A549 (cell line): ENCODE measurements around the gene CNTNAP2. TPM values are rescaled to one million over a fixed set of nuclear protein-coding genes. Genes with fewer than 3 reads are reported as not detected.

ENCODE experiments used
- ATAC-seq, 2 experiments: fragments of 200-7000 bp in 1 of 2; fragments of >200 bp in 1 of 2; cut with Nextera tagmentation in 1 of 2; cut with Tn5 transposase in 1 of 2; 3 replicates each; pipeline versions ENCODE4 v1.8.0 to v1.9.1; 2018 to 2020; ENCODE audit warnings: mild to moderate bottlenecking in 1 of 2, moderate library complexity in 1 of 2
- CTCF ChIA-PET: fragments of 300-600 bp; sonication (Branson Sonifier 250); formaldehyde crosslinking; extraction: SDS; loops from one replicate; lab custom pipeline; 2021; ENCODE audit warnings: antibody characterized with exemption, inconsistent platforms; lab: Yijun Ruan, JAX
- POLR2A ChIA-PET: fragments of 350-600 bp; formaldehyde crosslinking; extraction: SDS; loops from one replicate; lab custom pipeline; 2021; ENCODE audit warnings: antibody characterized with exemption, inconsistent platforms; lab: Yijun Ruan, JAX
- DNase-seq, 2 experiments: peaks; one replicate each; pipeline versions ENCODE4 v3.0.0 to v3.0.0-alpha.2; 2011 to 2016; ENCODE audit warnings: low read depth in 1 of 2, low spot score in 1 of 2
- FAIRE-seq: peaks from 2 replicates; lab custom pipeline; 2011; peaks lifted over from hg19 to GRCh38; lab: Jason Lieb, UNC
- H3K27ac ChIP-seq, 2 experiments: fragments of >200 bp; sonication (Bioruptor Twin); formaldehyde crosslinking; 3 replicates each; pipeline ENCODE4 v1.5.1; 2016 to 2017
- H3K4me1 ChIP-seq: fragments of >200 bp; sonication (Bioruptor Twin); formaldehyde crosslinking; 3 replicates; pipeline ENCODE4 v1.6.1; 2016
- H3K4me2 ChIP-seq: fragments of >200 bp; sonication (Bioruptor Twin); formaldehyde crosslinking; 3 replicates; pipeline ENCODE4 v1.6.1; 2016
- H3K4me3 ChIP-seq: fragments of >200 bp; sonication (Bioruptor Twin); formaldehyde crosslinking; 3 replicates; pipeline ENCODE4 v1.5.1; 2016
- H3K9me3 ChIP-seq: fragments of >200 bp; sonication (Bioruptor Twin); formaldehyde crosslinking; 3 replicates; pipeline ENCODE4 v1.6.1; 2016
- CBX2 ChIP-seq: fragments of 200-600 bp; sonication (generic); IDR thresholded peaks from 2 replicates; pipeline ENCODE4 v1.6.1; 2016; ENCODE audit warnings: low read depth, mild to moderate bottlenecking, borderline replicate concordance
- CEBPB ChIP-seq, 2 experiments: fragments of >200 bp in 1 of 2; sonication (Bioruptor Twin) in 1 of 2; formaldehyde crosslinking in 1 of 2; IDR thresholded peaks; 2 replicates each; pipeline ENCODE4 v1.6.1; 2012 to 2016
- CHD2 ChIP-seq: fragments of 150-350 bp; IDR thresholded peaks from 2 replicates; pipeline ENCODE4 v1.6.1; 2014; ENCODE audit warnings: low read length; ENCODE audit not compliant: partially characterized antibody
- EHMT2 ChIP-seq: fragments of 200-600 bp; sonication (generic); IDR thresholded peaks from 2 replicates; pipeline ENCODE4 v1.6.1; 2016; ENCODE audit warnings: antibody characterized with exemption, low read depth, mild to moderate bottlenecking, moderate library complexity
- EP300 ChIP-seq, 2 experiments: fragments of >200 bp; sonication (Bioruptor Twin); formaldehyde crosslinking; IDR thresholded peaks; 2 replicates in 1 of 2; 3 replicates in 1 of 2; pipeline ENCODE4 v1.6.1; 2016 to 2017
- FOSL2 ChIP-seq, 2 experiments: fragments of 450-650 bp in 1 of 2; fragments of >200 bp in 1 of 2; sonication (Bioruptor Twin) in 1 of 2; formaldehyde crosslinking; IDR thresholded peaks; 2 replicates each; pipeline versions ENCODE4 v1.5.0 to v1.6.1; 2016 to 2020; ENCODE audit warnings: mild to moderate bottlenecking in 1 of 2, moderate library complexity in 1 of 2
- GATA3 ChIP-seq: IDR thresholded peaks from 2 replicates; pipeline ENCODE4 v1.6.1; 2012; ENCODE audit warnings: borderline replicate concordance
- HDAC2 ChIP-seq: fragments of 200-600 bp; sonication (generic); IDR thresholded peaks from 2 replicates; pipeline ENCODE4 v1.6.1; 2016
- HOXA7 ChIP-seq: fragments of 250-450 bp; sonication (Bioruptor Pico); IDR thresholded peaks from 2 replicates; pipeline ENCODE4 v1.5.0; 2020; ENCODE audit warnings: mild to moderate bottlenecking, moderate library complexity
- JUN ChIP-seq, 2 experiments: fragments of >200 bp; sonication (Bioruptor Twin); formaldehyde crosslinking; IDR thresholded peaks; 2 replicates in 1 of 2; 3 replicates in 1 of 2; pipeline ENCODE4 v1.6.1; 2016 to 2017
- JUNB ChIP-seq: fragments of >200 bp; sonication (Bioruptor Twin); formaldehyde crosslinking; IDR thresholded peaks from 2 replicates; pipeline ENCODE4 v1.6.1; 2016
- KDM1A ChIP-seq: fragments of 200-600 bp; sonication (generic); IDR thresholded peaks from 2 replicates; pipeline ENCODE4 v1.6.1; 2016; ENCODE audit warnings: low read depth, mild to moderate bottlenecking
- MYC ChIP-seq: IDR thresholded peaks from 2 replicates; pipeline ENCODE4 v1.6.1; 2012; ENCODE audit warnings: mild to moderate bottlenecking, inconsistent platforms, low read length, improper control_type of control experiment, borderline replicate concordance
- NPAS2 ChIP-seq: fragments of 250-450 bp; sonication (Bioruptor Pico); IDR thresholded peaks from 2 replicates; pipeline ENCODE4 v1.8.0; 2022; ENCODE audit warnings: mild to moderate bottlenecking, moderate library complexity, borderline replicate concordance
- PHF8 ChIP-seq: fragments of 200-600 bp; sonication (generic); IDR thresholded peaks from 2 replicates; pipeline ENCODE4 v1.6.1; 2016; ENCODE audit warnings: low read depth, mild to moderate bottlenecking, antibody characterized with exemption, moderate library complexity, borderline replicate concordance
- POLR2A ChIP-seq: IDR thresholded peaks from 2 replicates; pipeline ENCODE4 v1.6.1; 2012; ENCODE audit warnings: mild to moderate bottlenecking, low read length
- RAD21 ChIP-seq, 2 experiments: fragments of >200 bp in 1 of 2; sonication (Bioruptor Twin) in 1 of 2; formaldehyde crosslinking in 1 of 2; IDR thresholded peaks in 1 of 2; conservative IDR thresholded peaks in 1 of 2; 2 replicates in 1 of 2; 3 replicates in 1 of 2; pipeline ENCODE4 v1.6.1; 2012 to 2018; ENCODE audit warnings: inconsistent platforms in 1 of 2
- RNF2 ChIP-seq: fragments of 200-600 bp; sonication (generic); IDR thresholded peaks from 2 replicates; pipeline ENCODE4 v1.6.1; 2016; ENCODE audit warnings: low read depth, mild to moderate bottlenecking, antibody characterized with exemption, moderate library complexity, borderline replicate concordance
- SMC3 ChIP-seq: fragments of >200 bp; sonication (Bioruptor Twin); formaldehyde crosslinking; IDR thresholded peaks from 3 replicates; pipeline ENCODE4 v1.6.1; 2018; ENCODE audit warnings: inconsistent platforms
- ZC3H11A ChIP-seq: fragments of 450-650 bp; IDR thresholded peaks from 2 replicates; pipeline ENCODE4 v1.6.1; 2014; ENCODE audit warnings: antibody characterized with exemption, mild to moderate bottlenecking
- ZFP36 ChIP-seq: fragments of 450-650 bp; IDR thresholded peaks from 2 replicates; pipeline ENCODE4 v1.6.1; 2014; ENCODE audit warnings: borderline replicate concordance; ENCODE audit not compliant: partially characterized antibody
- ZNF302 ChIP-seq: fragments of 250-450 bp; sonication (Bioruptor Pico); IDR thresholded peaks from 2 replicates; pipeline ENCODE4 v1.9.0; 2021; ENCODE audit warnings: inconsistent platforms, mild to moderate bottlenecking, moderate library complexity
- ZSCAN20 ChIP-seq: fragments of 250-450 bp; sonication (Bioruptor Pico); IDR thresholded peaks from 2 replicates; pipeline ENCODE4 v1.8.0; 2022; ENCODE audit warnings: mild to moderate bottlenecking, moderate library complexity
- WGBS: methylation state at CpG from one replicate; pipeline ENCODE4 v1.1.6; 2017; ENCODE audit errors: missing lambda C conversion rate; 5-methylcytosine and 5-hydroxymethylcytosine counted together
- polyA plus RNA-seq, 4 experiments: library from polyadenylated mRNA; depleted of rRNA in 3 of 4; stranded (reverse); fragments of >200 nt; fragmentation: RNase III in 1 of 4; extraction: RNeasy Plus Mini Kit Qiagen cat#74134 plus additional on column Dnase treatment in 1 of 4; gene quantifications; 2 replicates in 3 of 4; 3 replicates in 1 of 4; pipeline ENCODE4 v1.2.3, GENCODE V29; 2011 to 2017
- TF ChIP-seq, protein P1 (sequence below): IDR thresholded peaks from 2 replicates; pipeline ENCODE4 v1.6.1; 2012
- TF ChIP-seq, protein P2 (sequence below): fragments of >200 bp; sonication (Bioruptor Twin); formaldehyde crosslinking; IDR thresholded peaks from 3 replicates; pipeline ENCODE4 v1.6.1; 2016
- TF ChIP-seq, protein P3 (sequence below): fragments of 250-450 bp; sonication (Bioruptor Pico); IDR thresholded peaks from 2 replicates; pipeline ENCODE4 v1.5.0; 2020; ENCODE audit warnings: low read depth, mild to moderate bottlenecking, moderate library complexity
- TF ChIP-seq, protein P4 (sequence below): fragments of 450-650 bp; IDR thresholded peaks from 2 replicates; pipeline ENCODE4 v1.6.1; 2014; ENCODE audit warnings: antibody characterized with exemption

Gene CNTNAP2
- polyA plus RNA-seq, 2 of the 4 experiments (the other 2 are of a cell fraction) = 0.05 to 0.13 TPM

DNA sequence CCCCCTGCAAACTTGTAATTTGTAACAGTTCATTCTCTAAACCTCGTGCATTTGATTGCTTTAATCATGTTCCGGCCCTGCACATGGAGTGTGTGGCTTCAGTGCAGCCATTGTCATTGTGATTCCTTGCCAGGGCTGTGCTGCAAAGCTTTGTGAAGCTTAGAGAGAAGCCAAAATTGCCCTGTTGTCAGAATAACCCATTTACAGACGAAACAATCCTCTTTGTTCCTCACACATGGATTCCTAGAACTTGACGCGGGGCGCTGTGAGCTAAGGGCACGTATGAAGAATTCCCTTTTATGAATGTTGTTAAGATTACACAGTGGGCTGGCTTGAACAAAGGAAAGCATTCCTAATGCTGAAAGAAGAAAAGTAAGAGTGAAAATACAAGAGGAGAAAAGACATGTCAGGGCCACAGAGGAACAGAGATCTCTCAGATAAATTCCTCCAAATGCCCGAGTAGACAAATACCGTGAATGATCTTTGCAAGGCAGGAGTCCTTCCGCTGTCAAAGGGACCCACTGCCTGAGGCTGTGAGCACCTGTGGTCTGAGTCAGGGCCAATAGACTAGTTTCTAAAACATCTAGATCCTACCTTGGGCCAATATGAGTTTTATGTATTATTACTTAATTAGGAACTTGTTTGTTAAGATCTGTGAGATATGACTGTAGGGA is 2268.5 kb downstream of the CNTNAP2 start:
- no peak overlapping the region for H3K4me3 ChIP-seq
- H3K27ac ChIP-seq = no peak overlapping the region
- ATAC-seq (no peak), DNase-seq (no peak), FAIRE-seq (no peak)
- H3K4me1 ChIP-seq = no peaks in the 10 kb centered on the region
- ChIA-PET CTCF (no interaction called here), POLR2A (no interaction called here)
- WGBS = 67% methylated on average over 10 of the region's 10 CpGs
- H3K4me2 ChIP-seq = no peak overlapping the region
- TF ChIP-seq EHMT2 (no peak), HDAC2 (no peak), RNF2 (no peak), GATA3 (no peak), ZNF302 (CRISPR knock-in tag) (no peak), FOSL2 (IDR thresholded peaks at IDR 0.05) (no peak), FOSL2 (CRISPR knock-in tag; IDR thresholded peaks at IDR 0.05) (no peak), ZSCAN20 (CRISPR knock-in tag) (no peak), ZC3H11A (no peak), CEBPB (IDR thresholded peaks at IDR 0.05) (no peak), POLR2A (no peak), RAD21 (conservative IDR thresholded peaks at IDR 0.05 in 1 of 2, IDR thresholded peaks at IDR 0.05 in 1 of 2) (no peak), EP300 (IDR thresholded peaks at IDR 0.05) (no peak), SMC3 (no peak), MYC (no peak), HOXA7 (CRISPR knock-in tag) (no peak), PHF8 (no peak), ZFP36 (no peak), KDM1A (no peak)
- TF ChIP-seq, protein P1, sequence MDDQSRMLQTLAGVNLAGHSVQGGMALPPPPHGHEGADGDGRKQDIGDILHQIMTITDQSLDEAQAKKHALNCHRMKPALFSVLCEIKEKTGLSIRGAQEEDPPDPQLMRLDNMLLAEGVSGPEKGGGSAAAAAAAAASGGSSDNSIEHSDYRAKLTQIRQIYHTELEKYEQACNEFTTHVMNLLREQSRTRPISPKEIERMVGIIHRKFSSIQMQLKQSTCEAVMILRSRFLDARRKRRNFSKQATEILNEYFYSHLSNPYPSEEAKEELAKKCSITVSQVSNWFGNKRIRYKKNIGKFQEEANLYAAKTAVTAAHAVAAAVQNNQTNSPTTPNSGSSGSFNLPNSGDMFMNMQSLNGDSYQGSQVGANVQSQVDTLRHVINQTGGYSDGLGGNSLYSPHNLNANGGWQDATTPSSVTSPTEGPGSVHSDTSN = no peak
- TF ChIP-seq, protein P2, sequence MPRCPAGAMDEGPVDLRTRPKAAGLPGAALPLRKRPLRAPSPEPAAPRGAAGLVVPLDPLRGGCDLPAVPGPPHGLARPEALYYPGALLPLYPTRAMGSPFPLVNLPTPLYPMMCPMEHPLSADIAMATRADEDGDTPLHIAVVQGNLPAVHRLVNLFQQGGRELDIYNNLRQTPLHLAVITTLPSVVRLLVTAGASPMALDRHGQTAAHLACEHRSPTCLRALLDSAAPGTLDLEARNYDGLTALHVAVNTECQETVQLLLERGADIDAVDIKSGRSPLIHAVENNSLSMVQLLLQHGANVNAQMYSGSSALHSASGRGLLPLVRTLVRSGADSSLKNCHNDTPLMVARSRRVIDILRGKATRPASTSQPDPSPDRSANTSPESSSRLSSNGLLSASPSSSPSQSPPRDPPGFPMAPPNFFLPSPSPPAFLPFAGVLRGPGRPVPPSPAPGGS = no peak
- H3K9me3 ChIP-seq = no peaks in the 10 kb centered on the region

DNA sequence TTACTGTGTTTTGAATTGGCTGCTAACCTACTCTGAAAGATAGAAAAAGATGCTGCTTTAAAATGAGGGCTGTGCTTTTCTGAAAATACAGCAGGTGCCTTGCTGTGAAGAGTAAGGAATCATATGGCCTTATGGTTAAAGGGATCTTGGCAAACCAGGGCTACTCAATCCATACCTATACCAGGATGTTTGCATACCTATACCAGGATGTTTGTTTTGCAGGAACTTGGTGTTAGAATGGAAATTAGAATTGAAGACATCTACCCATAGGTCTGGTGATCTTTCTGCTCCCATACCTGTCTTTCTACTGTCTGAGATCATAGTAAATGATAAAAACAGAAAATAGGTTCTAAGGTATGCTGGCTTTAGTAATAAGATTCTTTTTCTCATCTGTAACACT is 2273.8 kb downstream of the CNTNAP2 start:
- ChIA-PET POLR2A (no interaction called here), CTCF (no interaction called here)
- no peak for DNase-seq
- no peaks in the 10 kb centered on the region for H3K4me1 ChIP-seq
- no peak overlapping the region for H3K27ac ChIP-seq
- TF ChIP-seq CBX2 (no peak), NPAS2 (CRISPR knock-in tag) (no peak), JUN (IDR thresholded peaks at IDR 0.05) (no peak), ZC3H11A (no peak), CHD2 (no peak), ZFP36 (no peak), JUNB (no peak), ZSCAN20 (CRISPR knock-in tag) (no peak)
- TF ChIP-seq, protein P2 = no peak
- TF ChIP-seq, protein P3, sequence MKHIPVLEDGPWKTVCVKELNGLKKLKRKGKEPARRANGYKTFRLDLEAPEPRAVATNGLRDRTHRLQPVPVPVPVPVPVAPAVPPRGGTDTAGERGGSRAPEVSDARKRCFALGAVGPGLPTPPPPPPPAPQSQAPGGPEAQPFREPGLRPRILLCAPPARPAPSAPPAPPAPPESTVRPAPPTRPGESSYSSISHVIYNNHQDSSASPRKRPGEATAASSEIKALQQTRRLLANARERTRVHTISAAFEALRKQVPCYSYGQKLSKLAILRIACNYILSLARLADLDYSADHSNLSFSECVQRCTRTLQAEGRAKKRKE (CRISPR knock-in tag) = no peak
- TF ChIP-seq, protein P4, sequence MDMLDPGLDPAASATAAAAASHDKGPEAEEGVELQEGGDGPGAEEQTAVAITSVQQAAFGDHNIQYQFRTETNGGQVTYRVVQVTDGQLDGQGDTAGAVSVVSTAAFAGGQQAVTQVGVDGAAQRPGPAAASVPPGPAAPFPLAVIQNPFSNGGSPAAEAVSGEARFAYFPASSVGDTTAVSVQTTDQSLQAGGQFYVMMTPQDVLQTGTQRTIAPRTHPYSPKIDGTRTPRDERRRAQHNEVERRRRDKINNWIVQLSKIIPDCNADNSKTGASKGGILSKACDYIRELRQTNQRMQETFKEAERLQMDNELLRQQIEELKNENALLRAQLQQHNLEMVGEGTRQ = no peak
- H3K4me2 ChIP-seq = no peak overlapping the region
- FAIRE-seq = no peak
- no peaks in the 10 kb centered on the region for H3K9me3 ChIP-seq
- no peak for ATAC-seq
- H3K4me3 ChIP-seq = no peak overlapping the region
